Liver (tissue), 9 donors: ENCODE measurements around the gene REPS2. TPM values are rescaled to one million over a fixed set of nuclear protein-coding genes. Genes with fewer than 3 reads are reported as not detected.

Experiments
- DNase-seq: peaks from one replicate; pipeline ENCODE4 v3.0.0-alpha.2; 2017; ENCODE audit warnings: low spot score
- H3K27ac ChIP-seq, 2 donors: one replicate each; pipeline ENCODE4 v1.7.0; 2013; ENCODE audit warnings: inconsistent platforms in 2 of 2, low read length in 2 of 2, control low read depth in 1 of 2, low read depth in 1 of 2, mild to moderate bottlenecking in 1 of 2
- H3K27me3 ChIP-seq, 4 donors: one replicate each; pipeline versions ENCODE4 v1.6.1 to v1.7.0; 2013; ENCODE audit warnings: low read length in 3 of 4, inconsistent platforms in 1 of 4, mild to moderate bottlenecking in 1 of 4, moderate library complexity in 1 of 4; ENCODE audit not compliant: control insufficient read depth in 4 of 4, insufficient read depth in 4 of 4
- H3K36me3 ChIP-seq, 4 donors: one replicate each; pipeline versions ENCODE4 v1.6.1 to v1.7.0; 2013; ENCODE audit warnings: low read length in 3 of 4, mild to moderate bottlenecking in 3 of 4, low read depth in 1 of 4, moderate library complexity in 1 of 4; ENCODE audit not compliant: control insufficient read depth in 4 of 4, insufficient read depth in 3 of 4
- H3K4me1 ChIP-seq, 4 donors: one replicate each; pipeline versions ENCODE4 v1.6.1 to v1.7.0; 2013; ENCODE audit warnings: low read length in 3 of 4, mild to moderate bottlenecking in 3 of 4, moderate library complexity in 1 of 4; ENCODE audit not compliant: control insufficient read depth in 4 of 4, insufficient read depth in 4 of 4
- H3K4me3 ChIP-seq, 3 donors: one replicate each; pipeline versions ENCODE4 v1.6.1 to v1.7.0; 2013; ENCODE audit warnings: low read length in 3 of 3, control low read depth in 1 of 3, low read depth in 1 of 3, mild to moderate bottlenecking in 1 of 3
- H3K9ac ChIP-seq, 2 donors: one replicate each; pipeline ENCODE4 v1.7.0; 2013; ENCODE audit warnings: low read length in 2 of 2, mild to moderate bottlenecking in 2 of 2, moderate library complexity in 2 of 2, control low read depth in 1 of 2, low read depth in 1 of 2
- H3K9me3 ChIP-seq, 4 donors: one replicate each; pipeline versions ENCODE4 v1.6.1 to v1.7.0; 2013; ENCODE audit warnings: low read length in 3 of 4; ENCODE audit not compliant: control insufficient read depth in 4 of 4
- EGR1 ChIP-seq, 2 donors: IDR thresholded peaks; 2 replicates each; pipeline ENCODE4 v1.6.1; 2016 to 2018; ENCODE audit warnings: antibody characterized with exemption in 2 of 2, low read depth in 2 of 2
- FOXA1 ChIP-seq: IDR thresholded peaks from 2 replicates; pipeline ENCODE4 v1.6.1; 2016; ENCODE audit warnings: antibody characterized with exemption
- FOXA2 ChIP-seq: IDR thresholded peaks from 2 replicates; pipeline ENCODE4 v1.6.1; 2016; ENCODE audit warnings: antibody characterized with exemption
- GABPA ChIP-seq, 2 donors: IDR thresholded peaks in 1 of 2; conservative IDR thresholded peaks in 1 of 2; 2 replicates each; pipeline ENCODE4 v1.6.1; 2016; ENCODE audit warnings: antibody characterized with exemption in 2 of 2, mild to moderate bottlenecking in 1 of 2, moderate library complexity in 1 of 2
- HNF4A ChIP-seq, 2 donors: conservative IDR thresholded peaks; 2 replicates each; pipeline ENCODE4 v1.6.1; 2016; ENCODE audit warnings: antibody characterized with exemption in 2 of 2, mild to moderate bottlenecking in 2 of 2
- HNF4G ChIP-seq: IDR thresholded peaks from 2 replicates; pipeline ENCODE4 v1.6.1; 2016; ENCODE audit warnings: antibody characterized with exemption
- NR2F2 ChIP-seq: IDR thresholded peaks from 2 replicates; pipeline ENCODE4 v1.6.1; 2016; ENCODE audit warnings: antibody characterized with exemption
- RAD21 ChIP-seq, 2 donors: IDR thresholded peaks; 2 replicates each; pipeline ENCODE4 v1.6.1; 2016; ENCODE audit warnings: antibody characterized with exemption in 2 of 2, mild to moderate bottlenecking in 2 of 2
- RXRA ChIP-seq, 2 donors: IDR thresholded peaks; 2 replicates each; pipeline ENCODE4 v1.6.1; 2017 to 2018; ENCODE audit warnings: antibody characterized with exemption in 2 of 2, mild to moderate bottlenecking in 1 of 2
- TAF1 ChIP-seq: conservative IDR thresholded peaks from 2 replicates; pipeline ENCODE4 v1.6.1; 2016; ENCODE audit warnings: antibody characterized with exemption, mild to moderate bottlenecking
- YY1 ChIP-seq: IDR thresholded peaks from 2 replicates; pipeline ENCODE4 v1.6.1; 2016; ENCODE audit warnings: antibody characterized with exemption, mild to moderate bottlenecking
- WGBS: extraction: QIAGEN DNeasy Blood & Tissue Kit; methylation state at CpG from one replicate; pipeline ENCODE4 v1.1.7; 2013; 5-methylcytosine and 5-hydroxymethylcytosine counted together
- polyA plus RNA-seq, 2 donors: library from polyadenylated mRNA; stranded (reverse) in 1 of 2; unstranded in 1 of 2; fragments of 200-250 nt in 1 of 2; fragments of >200 nt in 1 of 2; fragmentation: Nextera tagmentation in 1 of 2; extraction: Ambion mirVana in 1 of 2; gene quantifications; one replicate each; pipeline versions ENCODE4 v1.2.1 to v1.2.3, GENCODE V29; 2013 to 2015
- total RNA-seq, 2 donors: library from RNA; depleted of rRNA; stranded (reverse); fragments of >200 nt; gene quantifications; one replicate each; pipeline ENCODE4 v1.2.3, GENCODE V29; 2014
- TF ChIP-seq, protein P1 (sequence below): IDR thresholded peaks from 2 replicates; pipeline ENCODE4 v1.6.1; 2016; ENCODE audit warnings: antibody characterized with exemption
- TF ChIP-seq, protein P2 (sequence below): IDR thresholded peaks from 2 replicates; pipeline ENCODE4 v1.6.1; 2016; ENCODE audit warnings: antibody characterized with exemption
- TF ChIP-seq, protein P3 (sequence below): IDR thresholded peaks from 2 replicates; pipeline ENCODE4 v1.6.1; 2016; ENCODE audit warnings: antibody characterized with exemption, mild to moderate bottlenecking
- donor health status: healthy.
- donor health status: healthy.
- donor health status: healthy.
- donor health status: healthy.
- donor health status: healthy.

The REPS2 gene
- total and polyA plus RNA-seq, 4 donors, result 3.5 to 10.7 (median 6.2) TPM

DNA sequence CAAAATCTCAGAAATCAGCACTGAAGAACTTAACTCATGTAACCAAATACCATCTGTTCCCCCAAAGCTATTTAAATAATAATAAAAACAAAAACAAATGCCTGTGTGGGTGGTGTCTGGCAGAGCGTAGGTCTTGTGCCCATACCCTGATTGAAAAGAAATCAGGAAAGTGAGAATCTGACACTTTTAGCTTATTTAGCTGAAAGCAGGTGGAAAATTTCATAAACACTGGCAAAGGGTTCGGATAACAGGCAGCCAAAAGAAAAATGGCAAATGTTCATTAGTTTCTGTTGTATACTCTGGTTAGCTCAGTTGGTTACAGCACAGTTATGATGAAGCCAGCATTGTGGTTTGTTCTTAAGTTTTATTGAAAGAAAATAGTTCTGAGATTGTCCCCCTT lies 48.3 kb downstream of the REPS2 start:
- Histone ChIP-seq H3K27me3 (peaks cover 0 to 2% (median 0%) of the 10 kb centered on the region in 4 donors), H3K4me1 (peaks cover 0 to 4% (median 3%) of the 10 kb centered on the region in 4 donors), H3K9ac (no peak overlapping the region), H3K27ac (no peak overlapping the region), H3K9me3 (no peaks in the 10 kb centered on the region), H3K4me3 (no peak overlapping the region), H3K36me3 (no peaks in the 10 kb centered on the region)
- 95% methylated on average over 2 of the region's 2 CpGs for WGBS
- DNase-seq, result no peak
- no peak for TF ChIP-seq RXRA (IDR thresholded peaks at IDR 0.05)
- no peak for TF ChIP-seq FOXA2
- no peak for TF ChIP-seq RAD21 (IDR thresholded peaks at IDR 0.05)
- no peak for TF ChIP-seq GABPA (IDR thresholded peaks at IDR 0.05 in 1 of 2, conservative IDR thresholded peaks at IDR 0.05 in 1 of 2)
- TF ChIP-seq, protein P1, sequence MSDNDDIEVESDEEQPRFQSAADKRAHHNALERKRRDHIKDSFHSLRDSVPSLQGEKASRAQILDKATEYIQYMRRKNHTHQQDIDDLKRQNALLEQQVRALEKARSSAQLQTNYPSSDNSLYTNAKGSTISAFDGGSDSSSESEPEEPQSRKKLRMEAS, result no peak
- no peak for TF ChIP-seq NR2F2
- no peak for TF ChIP-seq TAF1

DNA sequence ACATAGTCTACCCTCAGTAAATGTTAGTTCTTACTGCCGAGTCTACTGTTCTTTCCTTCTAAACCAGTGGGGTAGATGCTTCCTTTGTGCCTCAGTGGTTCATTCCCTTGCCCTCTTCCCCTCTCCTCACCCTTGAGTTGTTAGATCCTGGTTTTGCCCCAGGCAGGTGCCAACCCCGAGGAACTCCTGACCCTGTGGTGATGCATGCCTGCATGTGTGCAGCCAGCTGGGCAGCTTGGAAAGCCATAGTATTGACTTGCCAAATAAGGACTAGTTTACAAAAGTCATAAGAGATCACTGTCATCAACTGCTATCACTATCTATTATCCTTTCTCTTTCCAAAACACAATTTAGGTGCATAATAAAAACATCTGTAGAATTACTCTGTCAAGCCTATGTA lies 50.9 kb downstream of the REPS2 start:
- no peak for TF ChIP-seq FOXA1
- TF ChIP-seq EGR1 (IDR thresholded peaks at IDR 0.05; ENCODE audit: low read depth in 2 of 2), result no peak
- peak in 1 of 2 donors; percentile 33 for TF ChIP-seq RXRA (IDR thresholded peaks at IDR 0.05)
- peak in 1 of 2 donors; percentile 21 for TF ChIP-seq HNF4A (conservative IDR thresholded peaks at IDR 0.05)
- TF ChIP-seq, protein P2, sequence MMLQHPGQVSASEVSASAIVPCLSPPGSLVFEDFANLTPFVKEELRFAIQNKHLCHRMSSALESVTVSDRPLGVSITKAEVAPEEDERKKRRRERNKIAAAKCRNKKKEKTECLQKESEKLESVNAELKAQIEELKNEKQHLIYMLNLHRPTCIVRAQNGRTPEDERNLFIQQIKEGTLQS, result no peak
- no peak for TF ChIP-seq HNF4G
- no peak for TF ChIP-seq GABPA (IDR thresholded peaks at IDR 0.05 in 1 of 2, conservative IDR thresholded peaks at IDR 0.05 in 1 of 2)
- no peak for TF ChIP-seq NR2F2
- TF ChIP-seq FOXA2, result no peak
- no peak for TF ChIP-seq YY1
- Histone ChIP-seq H3K9me3 (no peaks in the 10 kb centered on the region), H3K4me3 (no peak overlapping the region), H3K36me3 (no peaks in the 10 kb centered on the region), H3K27me3 (peaks cover 0 to 2% (median 0%) of the 10 kb centered on the region in 4 donors), H3K4me1 (peaks cover 0 to 4% (median 3%) of the 10 kb centered on the region in 4 donors), H3K9ac (no peak overlapping the region), H3K27ac (peak overlapping the region in 1 of 2 donors; percentile 37)
- DNase-seq, result no peak
- WGBS, result 29% methylated on average over 2 of the region's 2 CpGs

DNA sequence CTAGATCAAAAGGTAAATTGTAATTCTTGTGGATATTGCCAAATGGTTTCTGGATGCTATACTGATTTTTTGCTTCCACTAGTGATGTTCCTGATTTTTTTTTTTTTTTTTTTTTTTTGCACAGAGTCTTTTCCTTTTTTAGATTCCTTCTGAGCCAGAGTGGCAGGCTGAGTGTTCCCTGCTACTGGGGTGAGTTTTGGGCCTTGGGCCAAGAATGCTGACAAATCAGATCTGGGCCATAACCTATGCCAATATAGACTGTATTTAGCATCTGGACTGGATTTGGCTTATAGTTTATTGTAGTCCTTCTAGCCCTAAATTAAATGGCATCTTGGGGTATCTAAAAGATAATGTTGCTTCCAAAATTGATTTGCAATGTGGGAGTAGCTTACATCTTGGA lies 52.8 kb downstream of the REPS2 start:
- H3K27me3 ChIP-seq, result peaks cover 0 to 2% (median 0%) of the 10 kb centered on the region in 4 donors
- H3K27ac ChIP-seq, result no peak overlapping the region
- no peaks in the 10 kb centered on the region for H3K36me3 ChIP-seq
- no peak overlapping the region for H3K4me3 ChIP-seq
- TF ChIP-seq RXRA (IDR thresholded peaks at IDR 0.05) (no peak), NR2F2 (no peak), EGR1 (IDR thresholded peaks at IDR 0.05; ENCODE audit: low read depth in 2 of 2) (no peak), TAF1 (no peak)
- TF ChIP-seq, protein P3, sequence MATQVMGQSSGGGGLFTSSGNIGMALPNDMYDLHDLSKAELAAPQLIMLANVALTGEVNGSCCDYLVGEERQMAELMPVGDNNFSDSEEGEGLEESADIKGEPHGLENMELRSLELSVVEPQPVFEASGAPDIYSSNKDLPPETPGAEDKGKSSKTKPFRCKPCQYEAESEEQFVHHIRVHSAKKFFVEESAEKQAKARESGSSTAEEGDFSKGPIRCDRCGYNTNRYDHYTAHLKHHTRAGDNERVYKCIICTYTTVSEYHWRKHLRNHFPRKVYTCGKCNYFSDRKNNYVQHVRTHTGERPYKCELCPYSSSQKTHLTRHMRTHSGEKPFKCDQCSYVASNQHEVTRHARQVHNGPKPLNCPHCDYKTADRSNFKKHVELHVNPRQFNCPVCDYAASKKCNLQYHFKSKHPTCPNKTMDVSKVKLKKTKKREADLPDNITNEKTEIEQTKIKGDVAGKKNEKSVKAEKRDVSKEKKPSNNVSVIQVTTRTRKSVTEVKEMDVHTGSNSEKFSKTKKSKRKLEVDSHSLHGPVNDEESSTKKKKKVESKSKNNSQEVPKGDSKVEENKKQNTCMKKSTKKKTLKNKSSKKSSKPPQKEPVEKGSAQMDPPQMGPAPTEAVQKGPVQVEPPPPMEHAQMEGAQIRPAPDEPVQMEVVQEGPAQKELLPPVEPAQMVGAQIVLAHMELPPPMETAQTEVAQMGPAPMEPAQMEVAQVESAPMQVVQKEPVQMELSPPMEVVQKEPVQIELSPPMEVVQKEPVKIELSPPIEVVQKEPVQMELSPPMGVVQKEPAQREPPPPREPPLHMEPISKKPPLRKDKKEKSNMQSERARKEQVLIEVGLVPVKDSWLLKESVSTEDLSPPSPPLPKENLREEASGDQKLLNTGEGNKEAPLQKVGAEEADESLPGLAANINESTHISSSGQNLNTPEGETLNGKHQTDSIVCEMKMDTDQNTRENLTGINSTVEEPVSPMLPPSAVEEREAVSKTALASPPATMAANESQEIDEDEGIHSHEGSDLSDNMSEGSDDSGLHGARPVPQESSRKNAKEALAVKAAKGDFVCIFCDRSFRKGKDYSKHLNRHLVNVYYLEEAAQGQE, result no peak
- H3K9me3 ChIP-seq, result no peaks in the 10 kb centered on the region
- H3K4me1 ChIP-seq, result peaks cover 0 to 4% (median 3%) of the 10 kb centered on the region in 4 donors
- no peak overlapping the region for H3K9ac ChIP-seq
- no peak for DNase-seq
